SIG-M5 treated with dmso at 0.1 percent for 504 hours (cell line): Measurements from ENCODE around the gene SPACA7.
"Not testable (repeated sequence)": the region's sequence is repeated elsewhere in the genome, so short reads cannot be mapped to it uniquely, and the experiment has no call there.

Experiments
- DNase-seq: peaks from one replicate; lab custom pipeline; 2025; ENCODE audit not compliant: unreplicated experiment; lab: John Stamatoyannopoulos, UW

Gene SPACA7

DNA sequence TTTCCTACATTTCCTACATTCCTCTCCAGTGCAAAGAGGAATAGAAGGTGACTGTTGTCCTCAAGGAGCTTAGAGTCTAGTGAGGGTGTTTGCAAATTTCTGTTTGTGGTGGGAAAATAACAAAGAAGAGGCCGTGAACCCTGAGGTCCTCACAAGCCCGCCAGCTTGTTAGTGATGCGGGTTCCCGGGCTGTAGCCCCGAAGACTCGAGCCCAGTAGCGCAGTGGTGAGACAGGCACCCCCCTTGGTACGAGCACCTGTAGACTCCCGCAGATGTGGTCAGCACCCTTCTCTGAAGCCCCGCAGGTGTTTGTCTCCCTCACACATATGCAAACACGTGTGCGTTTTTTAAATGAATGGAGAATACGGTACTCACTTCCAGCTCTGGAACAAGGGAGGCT is 26.5 kb upstream of the SPACA7 start:
- no peak for DNase-seq

- no peak for DNase-seq
Measured at GRCh38 chr13:112350300-112350699, 25.9 kb upstream of the SPACA7 start.

GRCh38 chr13:112351825-112352224 is 24.3 kb upstream of the SPACA7 start:
- DNase-seq = no peak

- DNase-seq = no peak
Measured at GRCh38 chr13:112353856-112354255, 22.3 kb upstream of the SPACA7 start.

GRCh38 chr13:112354330-112355273 is 21.6 kb upstream of the SPACA7 start:
- DNase-seq = no peak

GRCh38 chr13:112355274-112355838 is 20.8 kb upstream of the SPACA7 start:
- no peak for DNase-seq

DNA sequence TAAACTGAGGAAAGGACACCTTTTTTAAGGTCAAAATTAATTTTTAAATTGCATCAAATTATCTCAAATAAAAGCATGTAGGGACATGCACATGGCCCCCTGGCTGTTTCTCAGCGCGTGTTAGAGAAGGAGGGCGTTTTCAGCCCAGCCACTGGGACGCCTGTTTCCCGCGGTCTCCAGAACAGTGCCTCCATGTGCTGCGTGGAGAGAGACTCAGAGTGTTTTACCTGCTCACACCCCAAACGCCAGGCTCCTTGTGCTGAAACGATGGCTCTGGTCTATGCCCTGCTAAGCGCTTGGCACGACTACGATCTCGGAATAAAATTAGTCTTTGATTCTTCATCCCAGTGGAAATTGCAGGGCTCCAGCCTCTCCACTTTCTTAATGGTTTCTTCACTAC is 20.0 kb upstream of the SPACA7 start:
- DNase-seq = no peak

GRCh38 chr13:112358156-112358555 is 18.0 kb upstream of the SPACA7 start:
- DNase-seq = no peak

- DNase-seq = no peak
Measured at GRCh38 chr13:112362021-112362420, 14.1 kb upstream of the SPACA7 start.

GRCh38 chr13:112363867-112364528 is 12.2 kb upstream of the SPACA7 start:
- DNase-seq = no peak

- DNase-seq = no peak
Measured at GRCh38 chr13:112366907-112367646, 9.1 kb upstream of the SPACA7 start.

DNA sequence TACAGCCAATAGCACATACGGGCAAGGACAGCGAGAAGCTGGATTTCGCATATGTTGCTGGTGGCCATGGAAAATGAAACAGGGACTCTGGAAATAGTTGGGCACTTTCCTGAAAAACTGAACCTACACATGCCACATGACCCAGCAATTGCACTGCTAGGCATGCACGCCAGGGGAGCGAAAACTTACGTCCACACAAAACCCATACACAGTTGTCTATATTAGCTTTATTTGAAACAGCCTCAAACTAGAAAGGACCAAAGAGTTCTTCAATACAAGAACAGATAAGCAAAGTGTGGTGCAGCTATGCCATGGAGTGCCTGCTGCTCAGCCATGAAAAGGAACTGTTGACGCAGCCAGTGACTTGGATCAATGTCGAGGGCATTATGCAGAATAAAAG is 7.3 kb upstream of the SPACA7 start:
- no peak for DNase-seq

DNA sequence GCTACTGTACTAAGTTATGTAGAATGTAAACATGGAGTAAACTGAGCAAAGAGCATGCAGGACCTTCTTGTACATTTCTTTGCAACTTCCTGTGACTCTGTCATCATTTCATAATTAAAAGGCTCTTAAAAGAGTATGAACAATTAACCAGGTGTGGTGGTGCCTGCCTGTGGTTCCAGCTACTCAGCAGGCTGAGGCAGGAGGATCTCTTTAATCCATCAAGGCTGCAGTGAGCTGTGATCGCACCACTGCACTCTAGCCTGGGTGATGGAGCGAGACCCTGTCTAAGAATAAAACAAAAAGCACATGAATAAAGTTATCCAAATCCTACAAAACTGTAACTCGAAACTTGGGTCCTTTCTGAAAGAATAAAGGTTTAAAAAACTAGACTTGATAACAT is 5.8 kb upstream of the SPACA7 start:
- no peak for DNase-seq

GRCh38 chr13:112374271-112374670 is 1.9 kb upstream of the SPACA7 start:
- DNase-seq = no peak

- DNase-seq = no peak
Measured at GRCh38 chr13:112391746-112392145, 15.6 kb downstream of the SPACA7 start.

GRCh38 chr13:112392719-112393118 is 16.6 kb downstream of the SPACA7 start:
- DNase-seq = no peak

- DNase-seq = not testable (repeated sequence)
Measured at GRCh38 chr13:112395022-112395421, 18.9 kb downstream of the SPACA7 start.

DNA sequence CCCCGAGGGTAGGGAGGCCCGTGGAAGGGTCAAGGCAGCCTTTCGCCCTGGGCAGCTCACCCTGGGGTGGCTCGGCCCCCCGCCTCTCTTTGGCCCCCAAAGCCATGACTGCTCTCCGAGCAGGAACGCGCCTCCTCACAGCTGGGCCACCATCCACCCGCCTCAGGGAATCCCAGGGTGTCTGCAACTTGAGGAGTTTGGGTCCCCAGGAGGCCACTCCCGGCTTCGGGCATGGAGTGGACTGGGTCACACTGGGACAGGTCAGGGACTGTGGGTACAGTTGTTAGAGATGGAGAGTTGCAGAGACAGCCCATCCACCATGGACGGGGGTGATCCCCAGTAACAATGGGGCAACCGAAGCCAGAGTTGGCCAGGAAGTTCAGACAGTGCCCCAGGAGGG is 19.8 kb downstream of the SPACA7 start:
- not testable (repeated sequence) for DNase-seq

DNA sequence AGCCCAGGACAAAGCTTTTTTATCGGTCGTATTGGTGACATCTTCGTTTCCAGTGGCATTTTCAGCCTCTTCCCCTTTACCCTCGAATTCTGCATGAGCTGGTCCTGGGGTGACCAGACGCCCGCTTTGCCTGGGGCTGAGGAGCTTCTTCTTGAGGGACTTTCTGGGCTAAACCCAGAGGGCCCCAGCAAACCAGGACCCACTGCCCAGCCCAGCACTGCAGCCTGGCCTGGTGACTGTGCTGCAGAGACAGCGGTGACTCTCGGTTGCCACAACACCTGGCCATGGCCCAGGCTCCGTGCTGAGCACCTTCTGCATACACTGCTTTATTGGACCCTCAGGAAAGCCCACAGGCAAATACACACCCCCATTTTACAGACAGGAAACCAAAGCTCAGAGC is 21.0 kb downstream of the SPACA7 start:
- no peak for DNase-seq

DNA sequence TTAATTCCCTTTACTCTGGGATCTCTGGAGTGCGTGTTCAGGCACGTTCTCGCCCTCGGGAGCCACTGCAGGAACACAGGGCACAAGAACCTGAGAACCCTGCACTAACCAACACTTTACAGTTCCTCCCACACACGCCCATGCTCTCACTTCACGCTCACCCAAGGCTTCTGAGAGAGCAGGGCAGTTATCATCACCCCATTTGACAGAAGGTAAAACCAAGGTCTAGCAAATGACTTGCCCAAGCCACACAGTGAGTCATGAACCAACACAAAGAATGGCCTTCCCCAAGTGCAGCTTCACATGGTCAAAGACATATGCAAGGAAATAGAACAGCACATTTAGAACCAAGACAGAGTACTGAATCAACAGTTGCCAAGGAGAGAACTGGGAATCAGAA is 22.2 kb downstream of the SPACA7 start:
- DNase-seq = not testable (repeated sequence)

GRCh38 chr13:112409828-112410227 is 33.7 kb downstream of the SPACA7 start:
- not testable (repeated sequence) for DNase-seq
